ENCODE measurements around the gene BPIFB1.

DNA sequence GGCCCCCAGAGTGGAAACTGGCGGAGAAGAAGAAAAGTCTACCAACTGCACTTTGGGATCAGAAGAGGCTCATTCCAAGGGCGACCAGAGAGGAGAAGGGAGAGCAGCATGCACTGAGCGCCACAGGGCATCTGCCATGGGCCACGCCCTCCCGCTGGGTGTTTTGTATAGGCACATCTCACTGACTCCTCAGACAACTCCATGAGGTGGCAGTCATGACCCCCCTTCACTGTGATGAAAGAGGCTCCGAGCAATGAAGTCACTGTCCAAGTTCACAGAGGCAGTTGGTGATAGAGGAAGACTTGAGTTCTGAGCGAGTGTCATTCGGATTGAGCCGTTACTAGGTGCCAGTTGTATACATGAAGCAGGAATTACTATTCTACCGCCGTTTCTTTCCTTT, 15.4 kb downstream of the BPIFB1 start:
- TF ChIP-seq POLR2AphosphoS5 (IDR thresholded peaks at IDR 0.05) (no peak), POLR2A (IDR thresholded peaks at IDR 0.05) (no peak)
- TF ChIP-seq, protein P1, sequence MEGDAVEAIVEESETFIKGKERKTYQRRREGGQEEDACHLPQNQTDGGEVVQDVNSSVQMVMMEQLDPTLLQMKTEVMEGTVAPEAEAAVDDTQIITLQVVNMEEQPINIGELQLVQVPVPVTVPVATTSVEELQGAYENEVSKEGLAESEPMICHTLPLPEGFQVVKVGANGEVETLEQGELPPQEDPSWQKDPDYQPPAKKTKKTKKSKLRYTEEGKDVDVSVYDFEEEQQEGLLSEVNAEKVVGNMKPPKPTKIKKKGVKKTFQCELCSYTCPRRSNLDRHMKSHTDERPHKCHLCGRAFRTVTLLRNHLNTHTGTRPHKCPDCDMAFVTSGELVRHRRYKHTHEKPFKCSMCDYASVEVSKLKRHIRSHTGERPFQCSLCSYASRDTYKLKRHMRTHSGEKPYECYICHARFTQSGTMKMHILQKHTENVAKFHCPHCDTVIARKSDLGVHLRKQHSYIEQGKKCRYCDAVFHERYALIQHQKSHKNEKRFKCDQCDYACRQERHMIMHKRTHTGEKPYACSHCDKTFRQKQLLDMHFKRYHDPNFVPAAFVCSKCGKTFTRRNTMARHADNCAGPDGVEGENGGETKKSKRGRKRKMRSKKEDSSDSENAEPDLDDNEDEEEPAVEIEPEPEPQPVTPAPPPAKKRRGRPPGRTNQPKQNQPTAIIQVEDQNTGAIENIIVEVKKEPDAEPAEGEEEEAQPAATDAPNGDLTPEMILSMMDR (IDR thresholded peaks at IDR 0.05) = no peak

Measured in breast epithelium (tissue), 3 donors.